Fibroblast of lung (primary cell): Measurements from ENCODE around the gene HAO1.

Experiments used
- EZH2 ChIP-seq: IDR thresholded peaks from 2 replicates; pipeline ENCODE4 v1.5.1; 2012; ENCODE audit warnings: low read length, control low read depth, mild to moderate bottlenecking; ENCODE audit errors: missing control alignments
- TF ChIP-seq, protein P1 (sequence below), 2 donors: IDR thresholded peaks in 1 of 2; conservative IDR thresholded peaks in 1 of 2; 1 replicate in 1 of 2; 2 replicates in 1 of 2; pipeline ENCODE4 v1.5.1; 2011 to 2012; ENCODE audit warnings: low read length in 2 of 2, control low read depth in 1 of 2, inconsistent platforms in 1 of 2, low read depth in 1 of 2, mild to moderate bottlenecking in 1 of 2

DNA sequence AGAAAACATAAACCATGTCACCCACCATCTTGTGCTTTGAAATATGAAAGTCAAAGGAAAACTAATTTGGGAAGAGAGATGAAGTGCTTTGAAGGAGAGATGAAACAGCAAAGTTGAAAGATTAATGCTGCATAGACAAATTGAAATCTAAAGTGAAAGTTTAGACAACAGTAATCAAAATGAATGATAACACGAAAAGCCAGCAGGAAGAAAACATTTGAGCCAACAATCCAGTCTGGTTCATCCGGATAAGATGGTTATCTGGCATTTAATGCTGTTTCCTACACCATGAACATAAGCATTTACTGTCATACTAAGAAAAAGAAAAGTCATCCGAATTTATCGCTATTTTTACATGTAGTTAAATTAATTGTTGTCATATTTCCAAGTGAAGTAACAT lies 595 bp downstream of the HAO1 start:
- TF ChIP-seq, protein P1, sequence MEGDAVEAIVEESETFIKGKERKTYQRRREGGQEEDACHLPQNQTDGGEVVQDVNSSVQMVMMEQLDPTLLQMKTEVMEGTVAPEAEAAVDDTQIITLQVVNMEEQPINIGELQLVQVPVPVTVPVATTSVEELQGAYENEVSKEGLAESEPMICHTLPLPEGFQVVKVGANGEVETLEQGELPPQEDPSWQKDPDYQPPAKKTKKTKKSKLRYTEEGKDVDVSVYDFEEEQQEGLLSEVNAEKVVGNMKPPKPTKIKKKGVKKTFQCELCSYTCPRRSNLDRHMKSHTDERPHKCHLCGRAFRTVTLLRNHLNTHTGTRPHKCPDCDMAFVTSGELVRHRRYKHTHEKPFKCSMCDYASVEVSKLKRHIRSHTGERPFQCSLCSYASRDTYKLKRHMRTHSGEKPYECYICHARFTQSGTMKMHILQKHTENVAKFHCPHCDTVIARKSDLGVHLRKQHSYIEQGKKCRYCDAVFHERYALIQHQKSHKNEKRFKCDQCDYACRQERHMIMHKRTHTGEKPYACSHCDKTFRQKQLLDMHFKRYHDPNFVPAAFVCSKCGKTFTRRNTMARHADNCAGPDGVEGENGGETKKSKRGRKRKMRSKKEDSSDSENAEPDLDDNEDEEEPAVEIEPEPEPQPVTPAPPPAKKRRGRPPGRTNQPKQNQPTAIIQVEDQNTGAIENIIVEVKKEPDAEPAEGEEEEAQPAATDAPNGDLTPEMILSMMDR (conservative IDR thresholded peaks at IDR 0.05 in 1 of 2, IDR thresholded peaks at IDR 0.05 in 1 of 2; ENCODE audit: low read depth in 1 of 2, low read length in 2 of 2): no peak
- TF ChIP-seq EZH2: no peak
